Pulmonary artery endothelial cell (primary cell): ENCODE measurements around the gene GPR139. TPM values are rescaled to one million over a fixed set of nuclear protein-coding genes. Genes with fewer than 3 reads are reported as not detected.

ENCODE experiments used
- DNase-seq: peaks from one replicate; pipeline ENCODE4 v3.0.0-alpha.2; 2011; ENCODE audit warnings: low read depth, low spot score
- total RNA-seq: library from RNA; depleted of rRNA; stranded (reverse); fragments of >200 nt; gene quantifications from 2 replicates; pipeline ENCODE4 v1.2.3, GENCODE V29; 2014

Gene GPR139
- total RNA-seq, 1 donor from 2014 or later: not detected

GRCh38 chr16:20056436-20056835 lies 17.3 kb downstream of the GPR139 start:
- no peak for DNase-seq

- DNase-seq: no peak
Measured at GRCh38 chr16:20053336-20053735, 20.4 kb downstream of the GPR139 start.

GRCh38 chr16:20051611-20052010 lies 22.1 kb downstream of the GPR139 start:
- DNase-seq: no peak

GRCh38 chr16:20051147-20051546 lies 22.5 kb downstream of the GPR139 start:
- DNase-seq: no peak

GRCh38 chr16:20049831-20050230 lies 23.9 kb downstream of the GPR139 start:
- no peak for DNase-seq

- DNase-seq: no peak
Measured at GRCh38 chr16:20045886-20046285, 27.8 kb downstream of the GPR139 start.

GRCh38 chr16:20042848-20043247 lies 30.8 kb downstream of the GPR139 start:
- no peak for DNase-seq

GRCh38 chr16:20041924-20042596 lies 31.6 kb downstream of the GPR139 start:
- no peak for DNase-seq

GRCh38 chr16:20040011-20040410 lies 33.7 kb downstream of the GPR139 start:
- DNase-seq: no peak

GRCh38 chr16:20029611-20030010 lies 44.1 kb downstream of the GPR139 start:
- no peak for DNase-seq

- DNase-seq: no peak
Measured at GRCh38 chr16:20026361-20027072, 47.2 kb downstream of the GPR139 start.

- DNase-seq: no peak
Measured at GRCh38 chr16:20023190-20023589, 50.5 kb downstream of the GPR139 start.

- DNase-seq: no peak
Measured at GRCh38 chr16:20020976-20021375, 52.7 kb downstream of the GPR139 start.

GRCh38 chr16:20020083-20020482 lies 53.6 kb downstream of the GPR139 start:
- DNase-seq: no peak

- DNase-seq: no peak
Measured at GRCh38 chr16:20016234-20016633, 57.5 kb downstream of the GPR139 start.

GRCh38 chr16:20004931-20005330 lies 68.8 kb downstream of the GPR139 start:
- no peak for DNase-seq

GRCh38 chr16:20002936-20003335 lies 70.8 kb downstream of the GPR139 start:
- no peak for DNase-seq

- no peak for DNase-seq
Measured at GRCh38 chr16:20001856-20002707, 71.6 kb downstream of the GPR139 start.

GRCh38 chr16:19997734-19998133 lies 76.0 kb downstream of the GPR139 start:
- DNase-seq: no peak

GRCh38 chr16:19997264-19997663 lies 76.4 kb downstream of the GPR139 start:
- DNase-seq: no peak

- DNase-seq: no peak
Measured at GRCh38 chr16:19994466-19995170, 79.1 kb downstream of the GPR139 start.

- no peak for DNase-seq
Measured at GRCh38 chr16:19991614-19992013, 82.1 kb downstream of the GPR139 start.
